ENCODE data around the gene GNAT3. TPM values are rescaled to one million over a fixed set of nuclear protein-coding genes. Genes with fewer than 3 reads are reported as not detected.

GNAT3 gene
- total RNA-seq, 1 donor from 2014 or later = 0.70 TPM

GRCh38 chr7:80420876-80421275, 91.0 kb downstream of the GNAT3 start:
- Mint-ChIP-seq H3K36me3 (no peaks in the 10 kb centered on the region), H3K4me1 (ENCODE audit: unreplicated experiment) (no peaks in the 10 kb centered on the region), H3K27me3 (no peaks in the 10 kb centered on the region), H3K4me3 (no peak overlapping the region), H3K27ac (peak overlapping the region; percentile 30), H3K9me3 (no peaks in the 10 kb centered on the region)
- no peak for TF ChIP-seq CTCF (conservative IDR thresholded peaks at IDR 0.05)
- DNase-seq (ENCODE audit: extremely low spot score, unreplicated experiment) = no peak

- Mint-ChIP-seq H3K4me3 (no peak overlapping the region), H3K36me3 (no peaks in the 10 kb centered on the region), H3K27me3 (no peaks in the 10 kb centered on the region), H3K4me1 (ENCODE audit: unreplicated experiment) (no peaks in the 10 kb centered on the region), H3K27ac (no peak overlapping the region), H3K9me3 (no peaks in the 10 kb centered on the region)
- no peak for TF ChIP-seq CTCF (conservative IDR thresholded peaks at IDR 0.05)
- DNase-seq (ENCODE audit: extremely low spot score, unreplicated experiment) = no peak
These were observed 94.6 kb downstream of the GNAT3 start for GRCh38 chr7:80417211-80417793.

- no peaks in the 10 kb centered on the region for H3K27me3 Mint-ChIP-seq
- no peak overlapping the region for H3K4me3 Mint-ChIP-seq
- no peaks in the 10 kb centered on the region for H3K9me3 Mint-ChIP-seq
- H3K27ac Mint-ChIP-seq = no peak overlapping the region
- no peak for DNase-seq (ENCODE audit: extremely low spot score, unreplicated experiment)
- no peaks in the 10 kb centered on the region for H3K4me1 Mint-ChIP-seq (ENCODE audit: unreplicated experiment)
- no peaks in the 10 kb centered on the region for H3K36me3 Mint-ChIP-seq
- no peak for TF ChIP-seq CTCF (conservative IDR thresholded peaks at IDR 0.05)
These were observed 96.3 kb downstream of the GNAT3 start for GRCh38 chr7:80415522-80415921.

- TF ChIP-seq CTCF (conservative IDR thresholded peaks at IDR 0.05) = no peak
- H3K4me1 Mint-ChIP-seq (ENCODE audit: unreplicated experiment) = no peaks in the 10 kb centered on the region
- H3K4me3 Mint-ChIP-seq = no peak overlapping the region
- no peaks in the 10 kb centered on the region for H3K9me3 Mint-ChIP-seq
- DNase-seq (ENCODE audit: extremely low spot score, unreplicated experiment) = no peak
- H3K36me3 Mint-ChIP-seq = no peaks in the 10 kb centered on the region
- H3K27me3 Mint-ChIP-seq = no peaks in the 10 kb centered on the region
- H3K27ac Mint-ChIP-seq = no peak overlapping the region
These were observed 96.8 kb downstream of the GNAT3 start for GRCh38 chr7:80415114-80415513.

- no peak overlapping the region for H3K27ac Mint-ChIP-seq
- H3K9me3 Mint-ChIP-seq = no peaks in the 10 kb centered on the region
- H3K4me3 Mint-ChIP-seq = no peak overlapping the region
- no peaks in the 10 kb centered on the region for H3K27me3 Mint-ChIP-seq
- H3K36me3 Mint-ChIP-seq = no peaks in the 10 kb centered on the region
- TF ChIP-seq CTCF (conservative IDR thresholded peaks at IDR 0.05) = no peak
- DNase-seq (ENCODE audit: extremely low spot score, unreplicated experiment) = no peak
- no peaks in the 10 kb centered on the region for H3K4me1 Mint-ChIP-seq (ENCODE audit: unreplicated experiment)
These were observed 97.5 kb downstream of the GNAT3 start for GRCh38 chr7:80414331-80414730.
